ENCODE measurements around the gene RNU5B-1.
"Not testable (repeated sequence)": the region's sequence is repeated elsewhere in the genome, so short reads cannot be mapped to it uniquely, and the experiment has no call there.

Gene RNU5B-1

DNA sequence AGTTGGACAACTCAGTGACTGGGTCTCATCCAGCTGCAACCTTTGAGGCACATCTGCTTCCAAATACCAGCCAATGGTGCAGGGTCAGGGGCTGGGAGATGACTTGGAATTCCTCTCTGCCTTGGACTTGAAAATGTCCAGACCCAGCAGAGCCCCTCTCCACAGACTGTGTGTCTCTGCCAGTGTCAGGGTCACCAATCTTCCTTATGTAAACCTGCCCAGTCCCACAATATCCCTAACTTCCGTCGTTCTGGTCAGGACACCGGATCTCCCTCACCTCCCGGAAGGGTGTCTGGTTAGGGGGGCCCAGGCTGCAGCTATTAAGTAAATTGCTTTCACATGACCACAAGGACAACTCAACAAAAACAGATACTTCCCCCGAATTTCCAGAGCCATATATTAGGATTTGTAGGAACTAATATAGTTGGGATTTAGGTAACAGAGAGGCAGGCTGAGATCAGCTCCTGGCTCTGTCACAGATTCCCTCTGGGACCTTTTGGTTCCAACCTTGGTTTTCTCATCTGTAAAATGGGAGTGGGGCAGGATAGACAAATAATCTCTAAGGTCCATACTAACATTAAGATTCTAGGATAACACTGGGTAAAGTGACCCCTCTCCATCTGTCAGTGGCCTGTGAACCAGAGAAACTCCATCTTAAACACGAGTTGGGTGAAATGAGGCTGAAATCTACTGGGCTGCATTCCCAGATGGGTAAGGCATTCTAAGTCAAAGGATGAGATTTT lies 42.5 kb downstream of the RNU5B-1 start:
- no peak for DNase-seq

DNA sequence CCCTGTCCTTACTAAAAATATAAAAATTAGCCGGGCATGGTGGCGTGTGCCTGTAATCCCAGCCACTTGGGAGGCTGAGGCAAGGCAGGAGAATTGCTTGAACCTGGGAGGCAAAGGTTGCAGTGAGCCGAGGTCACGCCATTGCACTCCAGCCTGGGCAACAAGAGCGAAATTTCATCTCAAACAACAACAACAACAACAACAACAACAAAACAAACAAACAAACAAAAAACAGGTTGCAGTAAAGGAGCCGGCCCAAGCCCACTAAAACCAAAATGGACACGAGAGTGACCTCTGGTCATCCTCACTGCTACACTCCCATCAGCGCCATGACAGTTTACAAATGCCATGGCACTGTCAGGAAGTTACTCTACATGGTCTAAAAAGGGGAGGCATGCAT lies 43.3 kb downstream of the RNU5B-1 start:
- not testable (repeated sequence) for DNase-seq

DNA sequence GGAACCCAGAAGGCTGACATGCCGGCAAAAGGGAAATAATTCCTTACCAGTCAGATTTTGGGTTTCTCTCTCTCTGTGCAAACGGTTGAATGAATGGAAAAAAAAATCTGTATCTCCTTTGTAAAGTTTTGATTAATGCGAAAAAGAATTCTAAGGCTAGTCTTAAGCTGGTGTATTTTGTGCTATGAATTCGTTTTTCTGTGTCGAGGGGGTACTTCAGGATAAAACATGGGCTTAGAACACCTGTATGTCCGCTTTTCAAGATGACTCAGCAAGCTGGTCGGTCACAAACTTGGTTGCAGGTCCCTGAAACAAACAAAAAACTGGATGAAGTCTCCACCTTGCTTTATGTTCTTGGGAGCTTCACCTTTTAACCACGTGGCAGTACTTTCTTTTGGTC lies 44.9 kb downstream of the RNU5B-1 start:
- DNase-seq = no peak

DNA sequence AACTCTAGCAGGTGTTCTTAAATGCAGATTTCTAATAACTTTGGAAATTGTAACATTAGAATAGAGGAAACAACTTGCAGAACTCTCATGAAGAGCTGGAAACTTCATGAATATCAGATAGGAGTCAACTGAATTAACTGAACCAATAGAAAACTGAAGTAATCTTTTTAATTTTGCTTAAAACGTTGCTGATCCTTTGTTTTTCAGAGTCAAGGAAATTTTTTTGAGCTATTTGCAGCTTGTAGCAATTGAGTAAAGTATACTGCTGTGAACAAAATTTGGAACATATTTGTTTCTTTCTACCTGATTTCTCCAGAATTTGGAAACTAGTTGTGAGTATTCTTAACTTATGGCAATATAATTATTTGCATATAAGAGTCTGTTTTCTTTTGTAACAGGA lies 47.5 kb downstream of the RNU5B-1 start:
- DNase-seq = not testable (repeated sequence)

All from activated effector memory CD4-positive, alpha-beta T cell treated with Interleukin-2 at 50 U/mL for 16 hours (primary cell).